GM23338 (cell line): Measurements from ENCODE around the gene SNTG2. TPM values are rescaled to one million over a fixed set of nuclear protein-coding genes. Genes with fewer than 3 reads are reported as not detected.

Source experiments
- ATAC-seq: fragments of 200-7000 bp; cut with Tn5 transposase; 3 replicates; pipeline ENCODE4 v1.9.1; 2020
- DNase-seq: peaks from one replicate; pipeline ENCODE4 v3.0.0-alpha.2; 2015; ENCODE audit warnings: low spot score
- H2AFZ ChIP-seq: fragments of 200-600 bp; sonication (generic); 2 replicates; pipeline ENCODE4 v1.8.0; 2016; ENCODE audit warnings: antibody characterized with exemption, mild to moderate bottlenecking, moderate library complexity
- H3F3A ChIP-seq: fragments of 200-600 bp; sonication (generic); replicated peaks from 2 replicates; pipeline ENCODE4 v1.8.0; 2017; ENCODE audit warnings: antibody characterized with exemption, mixed run types, low read depth
- H3K27ac ChIP-seq: fragments of 200-600 bp; sonication (generic); 2 replicates; pipeline ENCODE4 v1.6.1; 2016; ENCODE audit warnings: low read depth
- H3K27me3 ChIP-seq: fragments of 200-600 bp; sonication (generic); 2 replicates; pipeline ENCODE4 v1.8.0; 2016; ENCODE audit warnings: mild to moderate bottlenecking, mixed run types, moderate library complexity; ENCODE audit not compliant: insufficient read depth
- H3K36me3 ChIP-seq: fragments of 200-600 bp; sonication (generic); 2 replicates; pipeline ENCODE4 v1.8.0; 2016; ENCODE audit warnings: mild to moderate bottlenecking; ENCODE audit not compliant: insufficient read depth
- H3K4me1 ChIP-seq: fragments of 200-600 bp; sonication (generic); 2 replicates; pipeline ENCODE4 v1.8.0; 2016; ENCODE audit warnings: mild to moderate bottlenecking, moderate library complexity; ENCODE audit not compliant: insufficient read depth
- H3K4me2 ChIP-seq: fragments of 200-600 bp; sonication (generic); 2 replicates; pipeline ENCODE4 v1.7.1; 2017; ENCODE audit warnings: mixed run types
- H3K4me3 ChIP-seq: fragments of 200-600 bp; sonication (generic); 2 replicates; pipeline ENCODE4 v1.6.1; 2016; ENCODE audit warnings: mixed run types
- H3K79me2 ChIP-seq: fragments of 200-600 bp; sonication (generic); replicated peaks from 2 replicates; pipeline ENCODE4 v1.8.0; 2017; ENCODE audit warnings: mild to moderate bottlenecking; ENCODE audit not compliant: insufficient read depth
- H3K9me2 ChIP-seq: fragments of 200-600 bp; sonication (generic); 2 replicates; pipeline ENCODE4 v1.8.0; 2017; ENCODE audit not compliant: insufficient read depth
- H4K20me1 ChIP-seq: fragments of 200-600 bp; sonication (generic); replicated peaks from 2 replicates; pipeline ENCODE4 v1.8.0; 2017; ENCODE audit warnings: mild to moderate bottlenecking; ENCODE audit not compliant: insufficient read depth
- H3K27ac Mint-ChIP-seq: 2 replicates; pipeline ENCODE4 v1.8.0; 2020; ENCODE audit warnings: inconsistent platforms, mild to moderate bottlenecking, moderate library complexity, mixed read lengths
- H3K27me3 Mint-ChIP-seq: 3 replicates; pipeline ENCODE4 v1.8.0; 2022; ENCODE audit warnings: low read depth, mild to moderate bottlenecking, moderate library complexity, mixed read lengths, inconsistent platforms; ENCODE audit not compliant: insufficient read depth, poor library complexity
- H3K36me3 Mint-ChIP-seq: 3 replicates; pipeline ENCODE4 v1.8.0; 2021; ENCODE audit warnings: low read depth, mild to moderate bottlenecking, inconsistent platforms, moderate library complexity, mixed read lengths
- H3K4me1 Mint-ChIP-seq: 3 replicates; pipeline ENCODE4 v1.8.0; 2020; ENCODE audit warnings: mild to moderate bottlenecking, inconsistent platforms, mixed read lengths
- H3K4me3 Mint-ChIP-seq: 3 replicates; pipeline ENCODE4 v1.8.0; 2021; ENCODE audit warnings: moderate library complexity, mild to moderate bottlenecking, inconsistent platforms, mixed read lengths
- H3K9me3 Mint-ChIP-seq: 3 replicates; pipeline ENCODE4 v1.8.0; 2020; ENCODE audit warnings: moderate library complexity, mild to moderate bottlenecking, inconsistent platforms, mixed read lengths
- CREB1 ChIP-seq: fragments of 250-450 bp; sonication (Bioruptor Pico); IDR thresholded peaks from 2 replicates; pipeline ENCODE4 v1.5.0; 2020; ENCODE audit warnings: low read depth, mild to moderate bottlenecking, moderate library complexity
- EZH2 ChIP-seq: fragments of 200-600 bp; sonication (generic); IDR thresholded peaks from one replicate; pipeline ENCODE4 v1.8.0; 2017; ENCODE audit warnings: antibody characterized with exemption, mild to moderate bottlenecking, low read depth; ENCODE audit not compliant: unreplicated experiment
- EZH2phosphoT487 ChIP-seq: fragments of 200-600 bp; sonication (generic); IDR thresholded peaks from one replicate; pipeline ENCODE4 v1.8.1; 2018; ENCODE audit warnings: antibody characterized with exemption; ENCODE audit not compliant: unreplicated experiment
- JUNB ChIP-seq: IDR thresholded peaks from one replicate; pipeline ENCODE4 v1.6.1; 2016; ENCODE audit warnings: antibody characterized with exemption; ENCODE audit not compliant: unreplicated experiment
- NANOG ChIP-seq: IDR thresholded peaks from 2 replicates; pipeline ENCODE4 v1.6.1; 2016; ENCODE audit warnings: antibody characterized with exemption, borderline replicate concordance
- POLR2AphosphoS5 ChIP-seq: IDR thresholded peaks from 2 replicates; pipeline ENCODE4 v1.6.1; 2016; ENCODE audit warnings: antibody characterized with exemption, low read depth
- STAT1 ChIP-seq: IDR thresholded peaks from one replicate; pipeline ENCODE4 v1.6.1; 2016; ENCODE audit warnings: antibody characterized with exemption; ENCODE audit not compliant: unreplicated experiment
- ZNF114 ChIP-seq: fragments of 250-450 bp; sonication (Bioruptor Pico); IDR thresholded peaks from 2 replicates; pipeline ENCODE4 v1.5.0; 2020; ENCODE audit warnings: mild to moderate bottlenecking, moderate library complexity
- ZNF331 ChIP-seq: fragments of 250-450 bp; sonication (Bioruptor Pico); IDR thresholded peaks from 2 replicates; pipeline ENCODE4 v1.5.0; 2020; ENCODE audit warnings: low read depth, mild to moderate bottlenecking, moderate library complexity
- polyA plus RNA-seq: library from polyadenylated mRNA; unstranded; fragments of >200 nt; fragmentation: Nextera tagmentation; extraction: Ambion mirVana; gene quantifications from 2 replicates; pipeline ENCODE4 v1.2.1, GENCODE V29; 2016
- total RNA-seq: library from RNA; depleted of rRNA; stranded (reverse); fragments of >200 nt; shearing (Covaris generic); gene quantifications from 2 replicates; pipeline ENCODE4 v1.2.3, GENCODE V29; 2014
- TF ChIP-seq, protein P1 (sequence below): IDR thresholded peaks from one replicate; pipeline ENCODE4 v1.6.1; 2018; ENCODE audit warnings: antibody characterized with exemption; ENCODE audit not compliant: unreplicated experiment
- TF ChIP-seq, protein P2 (sequence below), 2 experiments: fragments of 200-600 bp in 1 of 2; sonication (generic) in 1 of 2; conservative IDR thresholded peaks; 2 replicates each; pipeline versions ENCODE4 v1.5.1 to v1.6.1; 2016 to 2017; ENCODE audit warnings: antibody characterized with exemption in 2 of 2, low read depth in 2 of 2, mild to moderate bottlenecking in 2 of 2, moderate library complexity in 1 of 2
- TF ChIP-seq, protein P3 (sequence below): fragments of 250-450 bp; sonication (Bioruptor Pico); IDR thresholded peaks from 2 replicates; pipeline ENCODE4 v1.5.0; 2020; ENCODE audit warnings: mild to moderate bottlenecking, moderate library complexity
- TF ChIP-seq, protein P4 (sequence below): IDR thresholded peaks from 2 replicates; pipeline ENCODE4 v1.6.1; 2016; ENCODE audit warnings: antibody characterized with exemption

SNTG2 gene
- total and polyA plus RNA-seq, 2 experiments from 2014 or later: 27.5 to 60.4 TPM

DNA sequence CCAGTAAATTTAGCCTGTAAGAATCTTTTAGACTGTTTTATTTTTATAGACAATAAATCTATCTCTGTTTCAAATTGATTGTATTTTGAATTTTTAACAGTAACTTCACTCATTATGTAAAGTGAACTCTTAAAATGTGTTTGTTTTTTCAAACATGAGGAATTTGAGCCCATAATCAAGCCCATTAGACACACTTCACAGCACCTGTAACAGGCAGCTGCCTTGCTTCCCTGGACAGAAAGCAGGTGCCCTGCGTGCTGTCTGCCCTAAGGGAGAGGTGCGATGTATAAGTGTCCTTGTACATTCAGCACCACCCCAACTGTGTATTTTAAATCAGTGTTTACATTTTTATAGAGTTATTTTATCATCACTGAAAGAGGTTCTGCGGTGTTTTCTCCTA lies 276.1 kb downstream of the SNTG2 start:
- no peak overlapping the region for H3K4me3 ChIP-seq
- no peaks in the 10 kb centered on the region for H4K20me1 ChIP-seq
- no peak for DNase-seq
- H3K4me2 ChIP-seq: no peak overlapping the region
- no peak overlapping the region for H3K27ac Mint-ChIP-seq
- H3F3A ChIP-seq: peaks cover 3% of the 10 kb centered on the region; the same call in 1 of the 2 replicates
- peaks cover 4% of the 10 kb centered on the region; the same call in 1 of the 3 replicates for H3K4me1 Mint-ChIP-seq
- H3K4me1 ChIP-seq: no peaks in the 10 kb centered on the region
- H2AFZ ChIP-seq: no peak overlapping the region
- H3K79me2 ChIP-seq: no peaks in the 10 kb centered on the region
- no peaks in the 10 kb centered on the region for H3K27me3 ChIP-seq
- no peaks in the 10 kb centered on the region for H3K9me2 ChIP-seq
- H3K27ac ChIP-seq: no peak overlapping the region
- peaks cover 15% of the 10 kb centered on the region for H3K27me3 Mint-ChIP-seq
- H3K36me3 ChIP-seq: peaks cover 4% of the 10 kb centered on the region; the same call in 1 of the 2 replicates
- H3K9me3 Mint-ChIP-seq: peaks cover 33% of the 10 kb centered on the region
- peaks cover 48% of the 10 kb centered on the region for H3K36me3 Mint-ChIP-seq
- H3K4me3 Mint-ChIP-seq: no peak overlapping the region
- no peak for TF ChIP-seq EZH2
- no peak for TF ChIP-seq JUNB
- no peak for TF ChIP-seq NANOG
- TF ChIP-seq, protein P1, sequence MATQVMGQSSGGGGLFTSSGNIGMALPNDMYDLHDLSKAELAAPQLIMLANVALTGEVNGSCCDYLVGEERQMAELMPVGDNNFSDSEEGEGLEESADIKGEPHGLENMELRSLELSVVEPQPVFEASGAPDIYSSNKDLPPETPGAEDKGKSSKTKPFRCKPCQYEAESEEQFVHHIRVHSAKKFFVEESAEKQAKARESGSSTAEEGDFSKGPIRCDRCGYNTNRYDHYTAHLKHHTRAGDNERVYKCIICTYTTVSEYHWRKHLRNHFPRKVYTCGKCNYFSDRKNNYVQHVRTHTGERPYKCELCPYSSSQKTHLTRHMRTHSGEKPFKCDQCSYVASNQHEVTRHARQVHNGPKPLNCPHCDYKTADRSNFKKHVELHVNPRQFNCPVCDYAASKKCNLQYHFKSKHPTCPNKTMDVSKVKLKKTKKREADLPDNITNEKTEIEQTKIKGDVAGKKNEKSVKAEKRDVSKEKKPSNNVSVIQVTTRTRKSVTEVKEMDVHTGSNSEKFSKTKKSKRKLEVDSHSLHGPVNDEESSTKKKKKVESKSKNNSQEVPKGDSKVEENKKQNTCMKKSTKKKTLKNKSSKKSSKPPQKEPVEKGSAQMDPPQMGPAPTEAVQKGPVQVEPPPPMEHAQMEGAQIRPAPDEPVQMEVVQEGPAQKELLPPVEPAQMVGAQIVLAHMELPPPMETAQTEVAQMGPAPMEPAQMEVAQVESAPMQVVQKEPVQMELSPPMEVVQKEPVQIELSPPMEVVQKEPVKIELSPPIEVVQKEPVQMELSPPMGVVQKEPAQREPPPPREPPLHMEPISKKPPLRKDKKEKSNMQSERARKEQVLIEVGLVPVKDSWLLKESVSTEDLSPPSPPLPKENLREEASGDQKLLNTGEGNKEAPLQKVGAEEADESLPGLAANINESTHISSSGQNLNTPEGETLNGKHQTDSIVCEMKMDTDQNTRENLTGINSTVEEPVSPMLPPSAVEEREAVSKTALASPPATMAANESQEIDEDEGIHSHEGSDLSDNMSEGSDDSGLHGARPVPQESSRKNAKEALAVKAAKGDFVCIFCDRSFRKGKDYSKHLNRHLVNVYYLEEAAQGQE: no peak
- no peak for TF ChIP-seq STAT1
- no peak for TF ChIP-seq POLR2AphosphoS5
- no peak for TF ChIP-seq EZH2phosphoT487
- TF ChIP-seq, protein P2, sequence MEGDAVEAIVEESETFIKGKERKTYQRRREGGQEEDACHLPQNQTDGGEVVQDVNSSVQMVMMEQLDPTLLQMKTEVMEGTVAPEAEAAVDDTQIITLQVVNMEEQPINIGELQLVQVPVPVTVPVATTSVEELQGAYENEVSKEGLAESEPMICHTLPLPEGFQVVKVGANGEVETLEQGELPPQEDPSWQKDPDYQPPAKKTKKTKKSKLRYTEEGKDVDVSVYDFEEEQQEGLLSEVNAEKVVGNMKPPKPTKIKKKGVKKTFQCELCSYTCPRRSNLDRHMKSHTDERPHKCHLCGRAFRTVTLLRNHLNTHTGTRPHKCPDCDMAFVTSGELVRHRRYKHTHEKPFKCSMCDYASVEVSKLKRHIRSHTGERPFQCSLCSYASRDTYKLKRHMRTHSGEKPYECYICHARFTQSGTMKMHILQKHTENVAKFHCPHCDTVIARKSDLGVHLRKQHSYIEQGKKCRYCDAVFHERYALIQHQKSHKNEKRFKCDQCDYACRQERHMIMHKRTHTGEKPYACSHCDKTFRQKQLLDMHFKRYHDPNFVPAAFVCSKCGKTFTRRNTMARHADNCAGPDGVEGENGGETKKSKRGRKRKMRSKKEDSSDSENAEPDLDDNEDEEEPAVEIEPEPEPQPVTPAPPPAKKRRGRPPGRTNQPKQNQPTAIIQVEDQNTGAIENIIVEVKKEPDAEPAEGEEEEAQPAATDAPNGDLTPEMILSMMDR (conservative IDR thresholded peaks at IDR 0.05; ENCODE audit: low read depth in 2 of 2): no peak
- TF ChIP-seq, protein P3, sequence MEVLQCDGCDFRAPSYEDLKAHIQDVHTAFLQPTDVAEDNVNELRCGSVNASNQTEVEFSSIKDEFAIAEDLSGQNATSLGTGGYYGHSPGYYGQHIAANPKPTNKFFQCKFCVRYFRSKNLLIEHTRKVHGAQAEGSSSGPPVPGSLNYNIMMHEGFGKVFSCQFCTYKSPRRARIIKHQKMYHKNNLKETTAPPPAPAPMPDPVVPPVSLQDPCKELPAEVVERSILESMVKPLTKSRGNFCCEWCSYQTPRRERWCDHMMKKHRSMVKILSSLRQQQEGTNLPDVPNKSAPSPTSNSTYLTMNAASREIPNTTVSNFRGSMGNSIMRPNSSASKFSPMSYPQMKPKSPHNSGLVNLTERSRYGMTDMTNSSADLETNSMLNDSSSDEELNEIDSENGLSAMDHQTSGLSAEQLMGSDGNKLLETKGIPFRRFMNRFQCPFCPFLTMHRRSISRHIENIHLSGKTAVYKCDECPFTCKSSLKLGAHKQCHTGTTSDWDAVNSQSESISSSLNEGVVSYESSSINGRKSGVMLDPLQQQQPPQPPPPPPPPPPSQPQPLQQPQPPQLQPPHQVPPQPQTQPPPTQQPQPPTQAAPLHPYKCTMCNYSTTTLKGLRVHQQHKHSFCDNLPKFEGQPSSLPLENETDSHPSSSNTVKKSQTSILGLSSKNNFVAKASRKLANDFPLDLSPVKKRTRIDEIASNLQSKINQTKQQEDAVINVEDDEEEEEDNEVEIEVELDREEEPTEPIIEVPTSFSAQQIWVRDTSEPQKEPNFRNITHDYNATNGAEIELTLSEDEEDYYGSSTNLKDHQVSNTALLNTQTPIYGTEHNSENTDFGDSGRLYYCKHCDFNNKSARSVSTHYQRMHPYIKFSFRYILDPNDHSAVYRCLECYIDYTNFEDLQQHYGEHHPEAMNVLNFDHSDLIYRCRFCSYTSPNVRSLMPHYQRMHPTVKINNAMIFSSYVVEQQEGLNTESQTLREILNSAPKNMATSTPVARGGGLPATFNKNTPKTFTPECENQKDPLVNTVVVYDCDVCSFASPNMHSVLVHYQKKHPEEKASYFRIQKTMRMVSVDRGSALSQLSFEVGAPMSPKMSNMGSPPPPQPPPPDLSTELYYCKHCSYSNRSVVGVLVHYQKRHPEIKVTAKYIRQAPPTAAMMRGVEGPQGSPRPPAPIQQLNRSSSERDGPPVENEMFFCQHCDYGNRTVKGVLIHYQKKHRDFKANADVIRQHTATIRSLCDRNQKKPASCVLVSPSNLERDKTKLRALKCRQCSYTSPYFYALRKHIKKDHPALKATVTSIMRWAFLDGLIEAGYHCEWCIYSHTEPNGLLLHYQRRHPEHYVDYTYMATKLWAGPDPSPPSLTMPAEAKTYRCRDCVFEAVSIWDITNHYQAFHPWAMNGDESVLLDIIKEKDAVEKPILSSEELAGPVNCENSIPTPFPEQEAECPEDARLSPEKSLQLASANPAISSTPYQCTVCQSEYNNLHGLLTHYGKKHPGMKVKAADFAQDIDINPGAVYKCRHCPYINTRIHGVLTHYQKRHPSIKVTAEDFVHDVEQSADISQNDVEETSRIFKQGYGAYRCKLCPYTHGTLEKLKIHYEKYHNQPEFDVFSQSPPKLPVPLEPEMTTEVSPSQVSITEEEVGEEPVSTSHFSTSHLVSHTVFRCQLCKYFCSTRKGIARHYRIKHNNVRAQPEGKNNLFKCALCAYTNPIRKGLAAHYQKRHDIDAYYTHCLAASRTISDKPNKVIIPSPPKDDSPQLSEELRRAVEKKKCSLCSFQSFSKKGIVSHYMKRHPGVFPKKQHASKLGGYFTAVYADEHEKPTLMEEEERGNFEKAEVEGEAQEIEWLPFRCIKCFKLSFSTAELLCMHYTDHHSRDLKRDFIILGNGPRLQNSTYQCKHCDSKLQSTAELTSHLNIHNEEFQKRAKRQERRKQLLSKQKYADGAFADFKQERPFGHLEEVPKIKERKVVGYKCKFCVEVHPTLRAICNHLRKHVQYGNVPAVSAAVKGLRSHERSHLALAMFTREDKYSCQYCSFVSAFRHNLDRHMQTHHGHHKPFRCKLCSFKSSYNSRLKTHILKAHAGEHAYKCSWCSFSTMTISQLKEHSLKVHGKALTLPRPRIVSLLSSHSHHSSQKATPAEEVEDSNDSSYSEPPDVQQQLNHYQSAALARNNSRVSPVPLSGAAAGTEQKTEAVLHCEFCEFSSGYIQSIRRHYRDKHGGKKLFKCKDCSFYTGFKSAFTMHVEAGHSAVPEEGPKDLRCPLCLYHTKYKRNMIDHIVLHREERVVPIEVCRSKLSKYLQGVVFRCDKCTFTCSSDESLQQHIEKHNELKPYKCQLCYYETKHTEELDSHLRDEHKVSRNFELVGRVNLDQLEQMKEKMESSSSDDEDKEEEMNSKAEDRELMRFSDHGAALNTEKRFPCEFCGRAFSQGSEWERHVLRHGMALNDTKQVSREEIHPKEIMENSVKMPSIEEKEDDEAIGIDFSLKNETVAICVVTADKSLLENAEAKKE (CRISPR knock-in tag): no peak
- TF ChIP-seq, protein P4, sequence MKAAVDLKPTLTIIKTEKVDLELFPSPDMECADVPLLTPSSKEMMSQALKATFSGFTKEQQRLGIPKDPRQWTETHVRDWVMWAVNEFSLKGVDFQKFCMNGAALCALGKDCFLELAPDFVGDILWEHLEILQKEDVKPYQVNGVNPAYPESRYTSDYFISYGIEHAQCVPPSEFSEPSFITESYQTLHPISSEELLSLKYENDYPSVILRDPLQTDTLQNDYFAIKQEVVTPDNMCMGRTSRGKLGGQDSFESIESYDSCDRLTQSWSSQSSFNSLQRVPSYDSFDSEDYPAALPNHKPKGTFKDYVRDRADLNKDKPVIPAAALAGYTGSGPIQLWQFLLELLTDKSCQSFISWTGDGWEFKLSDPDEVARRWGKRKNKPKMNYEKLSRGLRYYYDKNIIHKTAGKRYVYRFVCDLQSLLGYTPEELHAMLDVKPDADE: no peak
- no peak for TF ChIP-seq CREB1 (CRISPR knock-in tag)
- no peak for TF ChIP-seq ZNF331 (CRISPR knock-in tag)
- TF ChIP-seq ZNF114 (CRISPR knock-in tag): no peak
- no peak for ATAC-seq
